Central memory CD8-positive, alpha-beta T cell (primary cell): ENCODE measurements around the gene RABL2B.

Experiments used
- ATAC-seq: fragments of 150-1000 bp; cut with Tn5 transposase; replicated peaks from 2 replicates; pipeline ENCODE4 v1.10.0; 2022; ENCODE audit warnings: mild to moderate bottlenecking, moderate FRiP score, moderate number of reproducible peaks; ENCODE audit not compliant: poor library complexity, severe bottlenecking; ENCODE audit errors: extremely low read depth
- DNase-seq, 2 donors: peaks; one replicate each; pipeline ENCODE4 v3.0.0; 2021; ENCODE audit warnings: low spot score in 2 of 2
- H3K27ac Mint-ChIP-seq: one replicate; pipeline ENCODE4 v1.8.0; 2022; ENCODE audit warnings: low read depth, mild to moderate bottlenecking, moderate library complexity, mixed read lengths
- H3K27me3 Mint-ChIP-seq: one replicate; pipeline ENCODE4 v1.8.0; 2022; ENCODE audit warnings: mixed read lengths
- H3K36me3 Mint-ChIP-seq: one replicate; pipeline ENCODE4 v1.8.0; 2022; ENCODE audit warnings: mild to moderate bottlenecking, moderate library complexity, mixed read lengths; ENCODE audit not compliant: insufficient read depth
- H3K4me1 Mint-ChIP-seq: one replicate; pipeline ENCODE4 v1.8.0; 2022; ENCODE audit warnings: mixed read lengths
- H3K4me3 Mint-ChIP-seq: one replicate; pipeline ENCODE4 v1.8.0; 2022; ENCODE audit warnings: mild to moderate bottlenecking, moderate library complexity, mixed read lengths
- H3K9me3 Mint-ChIP-seq: one replicate; pipeline ENCODE4 v1.8.0; 2022; ENCODE audit warnings: mixed read lengths

Gene RABL2B

GRCh38 chr22:50725597-50725996, 57.8 kb downstream of the RABL2B start:
- H3K27me3 Mint-ChIP-seq, result no peaks in the 10 kb centered on the region
- no peaks in the 10 kb centered on the region for H3K4me1 Mint-ChIP-seq
- no peaks in the 10 kb centered on the region for H3K36me3 Mint-ChIP-seq
- no peak overlapping the region for H3K27ac Mint-ChIP-seq
- H3K4me3 Mint-ChIP-seq, result no peak overlapping the region
- H3K9me3 Mint-ChIP-seq, result no peaks in the 10 kb centered on the region
- ATAC-seq, result no peak
- no peak for DNase-seq

DNA sequence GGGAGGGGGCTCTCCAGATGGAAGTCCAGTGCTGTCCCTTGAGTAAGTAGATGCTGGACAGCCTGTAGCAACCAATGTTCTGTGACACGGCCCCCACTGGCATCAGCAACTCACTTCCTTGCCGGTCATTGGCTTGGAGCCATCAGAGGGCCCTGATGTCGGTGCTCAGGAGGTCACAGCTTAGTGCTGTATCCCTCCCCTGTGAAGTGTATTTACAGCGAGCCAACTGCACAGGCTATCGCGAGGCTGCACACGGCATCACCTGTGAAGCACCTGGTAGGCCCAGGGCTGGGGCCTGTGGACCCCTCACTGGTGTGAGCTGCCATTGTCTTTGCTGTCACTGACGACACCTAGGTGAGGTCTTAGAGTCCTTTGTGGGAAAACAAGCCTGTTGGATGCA, 58.8 kb downstream of the RABL2B start:
- no peaks in the 10 kb centered on the region for H3K9me3 Mint-ChIP-seq
- DNase-seq (no peak), ATAC-seq (no peak)
- H3K36me3 Mint-ChIP-seq, result no peaks in the 10 kb centered on the region
- no peak overlapping the region for H3K27ac Mint-ChIP-seq
- no peaks in the 10 kb centered on the region for H3K27me3 Mint-ChIP-seq
- no peaks in the 10 kb centered on the region for H3K4me1 Mint-ChIP-seq
- H3K4me3 Mint-ChIP-seq, result no peak overlapping the region

GRCh38 chr22:50723991-50724390, 59.4 kb downstream of the RABL2B start:
- no peak overlapping the region for H3K27ac Mint-ChIP-seq
- DNase-seq, result no peak
- no peaks in the 10 kb centered on the region for H3K36me3 Mint-ChIP-seq
- H3K4me1 Mint-ChIP-seq, result no peaks in the 10 kb centered on the region
- ATAC-seq, result no peak
- H3K4me3 Mint-ChIP-seq, result no peak overlapping the region
- H3K27me3 Mint-ChIP-seq, result no peaks in the 10 kb centered on the region
- no peaks in the 10 kb centered on the region for H3K9me3 Mint-ChIP-seq

- Mint-ChIP-seq H3K27me3 (peaks cover 3% of the 10 kb centered on the region), H3K4me1 (no peaks in the 10 kb centered on the region), H3K4me3 (no peak overlapping the region), H3K27ac (no peak overlapping the region), H3K36me3 (no peaks in the 10 kb centered on the region), H3K9me3 (no peaks in the 10 kb centered on the region)
- no peak for ATAC-seq
- no peak for DNase-seq
These were observed 60.6 kb downstream of the RABL2B start for GRCh38 chr22:50722716-50723428.

DNA sequence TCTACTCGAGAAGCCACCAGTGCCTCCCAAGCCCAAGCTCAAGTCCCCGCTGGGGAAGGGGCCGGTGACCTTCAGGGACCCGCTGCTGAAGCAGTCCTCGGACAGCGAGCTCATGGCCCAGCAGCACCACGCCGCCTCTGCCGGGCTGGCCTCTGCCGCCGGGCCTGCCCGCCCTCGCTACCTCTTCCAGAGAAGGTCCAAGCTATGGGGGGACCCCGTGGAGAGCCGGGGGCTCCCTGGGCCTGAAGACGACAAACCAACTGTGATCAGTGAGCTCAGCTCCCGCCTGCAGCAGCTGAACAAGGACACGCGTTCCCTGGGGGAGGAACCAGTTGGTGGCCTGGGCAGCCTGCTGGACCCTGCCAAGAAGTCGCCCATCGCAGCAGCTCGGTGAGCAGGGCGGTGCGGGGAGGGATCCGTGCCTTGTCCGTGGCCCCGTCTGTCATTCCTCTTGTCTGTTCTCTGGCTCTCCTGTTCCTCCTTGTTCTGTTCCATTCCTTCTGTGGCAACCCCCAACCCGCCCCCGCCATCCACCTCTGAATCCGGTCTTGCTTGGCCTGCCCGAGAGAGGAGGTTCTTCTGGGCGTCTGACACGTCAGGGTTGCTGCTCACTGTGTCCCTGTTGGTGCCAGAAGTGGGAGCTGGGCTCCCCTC, 61.3 kb downstream of the RABL2B start:
- Mint-ChIP-seq H3K36me3 (no peaks in the 10 kb centered on the region), H3K4me3 (no peak overlapping the region), H3K4me1 (no peaks in the 10 kb centered on the region), H3K27me3 (peaks cover 10% of the 10 kb centered on the region), H3K9me3 (no peaks in the 10 kb centered on the region), H3K27ac (no peak overlapping the region)
- no peak for DNase-seq
- no peak for ATAC-seq

DNA sequence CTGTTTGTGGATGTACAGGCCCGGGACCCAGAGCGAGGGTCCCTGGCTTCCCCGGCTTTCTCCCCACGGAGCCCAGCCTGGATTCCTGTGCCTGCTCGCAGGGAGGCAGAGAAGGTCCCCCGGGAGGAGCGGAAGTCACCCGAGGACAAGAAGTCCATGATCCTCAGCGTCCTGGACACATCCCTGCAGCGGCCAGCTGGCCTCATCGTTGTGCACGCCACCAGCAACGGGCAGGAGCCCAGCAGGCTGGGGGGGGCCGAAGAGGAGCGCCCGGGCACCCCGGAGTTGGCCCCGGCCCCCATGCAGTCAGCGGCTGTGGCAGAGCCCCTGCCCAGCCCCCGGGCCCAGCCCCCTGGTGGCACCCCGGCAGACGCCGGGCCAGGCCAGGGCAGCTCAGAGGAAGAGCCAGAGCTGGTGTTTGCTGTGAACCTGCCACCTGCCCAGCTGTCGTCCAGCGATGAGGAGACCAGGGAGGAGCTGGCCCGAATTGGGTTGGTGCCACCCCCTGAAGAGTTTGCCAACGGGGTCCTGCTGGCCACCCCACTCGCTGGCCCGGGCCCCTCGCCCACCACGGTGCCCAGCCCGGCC, 62.1 kb downstream of the RABL2B start:
- Mint-ChIP-seq H3K36me3 (no peaks in the 10 kb centered on the region), H3K4me1 (no peaks in the 10 kb centered on the region), H3K27ac (no peak overlapping the region), H3K27me3 (peaks cover 18% of the 10 kb centered on the region), H3K4me3 (no peak overlapping the region), H3K9me3 (no peaks in the 10 kb centered on the region)
- DNase-seq (no peak), ATAC-seq (no peak)

GRCh38 chr22:50720301-50721256, 62.9 kb downstream of the RABL2B start:
- H3K4me3 Mint-ChIP-seq, result no peak overlapping the region
- no peaks in the 10 kb centered on the region for H3K9me3 Mint-ChIP-seq
- DNase-seq (no peak), ATAC-seq (no peak)
- no peaks in the 10 kb centered on the region for H3K4me1 Mint-ChIP-seq
- H3K36me3 Mint-ChIP-seq, result no peaks in the 10 kb centered on the region
- no peak overlapping the region for H3K27ac Mint-ChIP-seq
- H3K27me3 Mint-ChIP-seq, result peaks cover 26% of the 10 kb centered on the region

GRCh38 chr22:50719814-50720300, 63.6 kb downstream of the RABL2B start:
- H3K36me3 Mint-ChIP-seq, result no peaks in the 10 kb centered on the region

GRCh38 chr22:50718352-50718709, 65.1 kb downstream of the RABL2B start:
- H3K27me3 Mint-ChIP-seq, result peaks cover 29% of the 10 kb centered on the region
- DNase-seq (no peak), ATAC-seq (no peak)
- no peaks in the 10 kb centered on the region for H3K4me1 Mint-ChIP-seq
- no peaks in the 10 kb centered on the region for H3K36me3 Mint-ChIP-seq
- H3K9me3 Mint-ChIP-seq, result no peaks in the 10 kb centered on the region
- H3K27ac Mint-ChIP-seq, result no peak overlapping the region
- no peak overlapping the region for H3K4me3 Mint-ChIP-seq

More at GRCh38 chr22:50719814-50720300, 63.6 kb downstream of the RABL2B start:
- H3K9me3 Mint-ChIP-seq, result no peaks in the 10 kb centered on the region
- DNase-seq, result no peak
- no peaks in the 10 kb centered on the region for H3K4me1 Mint-ChIP-seq
- no peak overlapping the region for H3K4me3 Mint-ChIP-seq
- H3K27ac Mint-ChIP-seq, result no peak overlapping the region
- H3K27me3 Mint-ChIP-seq, result peaks cover 29% of the 10 kb centered on the region
- ATAC-seq, result no peak

GRCh38 chr22:50717709-50718351, 65.6 kb downstream of the RABL2B start:
- ATAC-seq (no peak), DNase-seq (no peak)
- no peaks in the 10 kb centered on the region for H3K4me1 Mint-ChIP-seq
- no peak overlapping the region for H3K27ac Mint-ChIP-seq
- peaks cover 29% of the 10 kb centered on the region for H3K27me3 Mint-ChIP-seq
- no peaks in the 10 kb centered on the region for H3K9me3 Mint-ChIP-seq
- H3K36me3 Mint-ChIP-seq, result no peaks in the 10 kb centered on the region
- no peak overlapping the region for H3K4me3 Mint-ChIP-seq
